Right ventricle myocardium superior (tissue), 1 donor: ENCODE results near the gene KRT14. TPM values are rescaled to one million over a fixed set of nuclear protein-coding genes. Genes with fewer than 3 reads are reported as not detected.
A peak's percentile ranks its signal among the peaks of the same experiment; 100 is the strongest.
"Not testable (repeated sequence)": the region's sequence is repeated elsewhere in the genome, so short reads cannot be mapped to it uniquely, and the experiment has no call there.

Experiments used
- ATAC-seq: fragments of 200-7000 bp; cut with Tn5 transposase; one replicate; pipeline ENCODE4 v1.9.1; 2020; ENCODE audit warnings: mild to moderate bottlenecking; ENCODE audit not compliant: poor library complexity
- DNase-seq: peaks from one replicate; pipeline ENCODE4 v3.0.0-alpha.2; 2020
- intact Hi-C: fragments of 100-400 bp; cut with DNase I; formaldehyde crosslinking; loops from one replicate; pipeline ENCODE4 v1.11.2; 2022
- total RNA-seq: library from RNA; stranded (reverse); fragmentation: NEBNext Ultra II Directional; extraction: Animal tissue kit (Norgen Biotek cat#: 25700); gene quantifications from one replicate; pipeline ENCODE4 v1.2.1, GENCODE V29; 2021
- donor health status: DM: no; HTN: yes; CAD: no; lungs with severe emphysema.

KRT14 gene
- total RNA-seq, 1 donor from 2014 or later, result not detected

GRCh38 chr17:41556931-41557330 lies 29.8 kb downstream of the KRT14 start:
- DNase-seq, result no peak
- intact Hi-C loops, result no loop called here
- no peak for ATAC-seq

- ATAC-seq, result no peak
- intact Hi-C loops, result no loop called here
- no peak for DNase-seq
These were observed 30.4 kb downstream of the KRT14 start for GRCh38 chr17:41556306-41556705.

GRCh38 chr17:41555105-41555887 lies 31.4 kb downstream of the KRT14 start:
- DNase-seq, result no peak
- intact Hi-C loops, result no loop called here
- ATAC-seq, result no peak

GRCh38 chr17:41553987-41554680 lies 32.6 kb downstream of the KRT14 start:
- intact Hi-C loops, result no loop called here
- ATAC-seq, result no peak
- no peak for DNase-seq

GRCh38 chr17:41553176-41553575 lies 33.5 kb downstream of the KRT14 start:
- ATAC-seq, result no peak
- no peak for DNase-seq
- intact Hi-C loops, result no loop called here

GRCh38 chr17:41552455-41552854 lies 34.2 kb downstream of the KRT14 start:
- DNase-seq, result no peak
- ATAC-seq, result no peak
- intact Hi-C loops, result no loop called here

- intact Hi-C loops, result no loop called here
- no peak for DNase-seq
- no peak for ATAC-seq
These were observed 35.3 kb downstream of the KRT14 start for GRCh38 chr17:41551365-41551764.

GRCh38 chr17:41549596-41550039 lies 37.1 kb downstream of the KRT14 start:
- DNase-seq (no peak), ATAC-seq (no peak)
- intact Hi-C loops, result loop anchor here (2.0 to 10.0 kb wide), 3 partner anchors 99 to 745 kb away; no protein-coding TSS in a partner anchor

GRCh38 chr17:41548844-41549595 lies 37.7 kb downstream of the KRT14 start:
- intact Hi-C loops, result loop anchor here (2.0 to 10.0 kb wide), 3 partner anchors 100 to 744 kb away; no protein-coding TSS in a partner anchor
- ATAC-seq (peak; percentile 93), DNase-seq (peak; percentile 89)

GRCh38 chr17:41547921-41548843 lies 38.5 kb downstream of the KRT14 start:
- intact Hi-C loops, result loop anchor here (2.0 to 10.0 kb wide), 3 partner anchors 101 to 743 kb away; no protein-coding TSS in a partner anchor
- peak; percentile 56 for DNase-seq
- peak; percentile 38 for ATAC-seq

GRCh38 chr17:41547378-41547841 lies 39.3 kb downstream of the KRT14 start:
- DNase-seq (no peak), ATAC-seq (no peak)
- intact Hi-C loops, result loop anchor here (10.0 kb wide), 2 partner anchors 643 to 743 kb away; no protein-coding TSS in a partner anchor

- no peak for DNase-seq
- ATAC-seq, result no peak
- intact Hi-C loops, result loop anchor here (10.0 kb wide), 2 partner anchors 642 to 742 kb away; no protein-coding TSS in a partner anchor
These were observed 39.9 kb downstream of the KRT14 start for GRCh38 chr17:41546819-41547218.

GRCh38 chr17:41545829-41546410 lies 40.8 kb downstream of the KRT14 start:
- ATAC-seq (no peak), DNase-seq (no peak)
- intact Hi-C loops, result loop anchor here (10.0 kb wide), 2 partner anchors 641 to 741 kb away; no protein-coding TSS in a partner anchor

- intact Hi-C loops, result loop anchor here (10.0 kb wide), 2 partner anchors 640 to 740 kb away; no protein-coding TSS in a partner anchor
- no peak for ATAC-seq
- no peak for DNase-seq
These were observed 41.8 kb downstream of the KRT14 start for GRCh38 chr17:41544935-41545334.

- no peak for ATAC-seq
- intact Hi-C loops, result loop anchor here (10.0 kb wide), 2 partner anchors 640 to 740 kb away; no protein-coding TSS in a partner anchor
These were observed 42.2 kb downstream of the KRT14 start for GRCh38 chr17:41544491-41544892.

GRCh38 chr17:41542786-41543185 lies 43.9 kb downstream of the KRT14 start:
- intact Hi-C loops, result loop anchor here (10.0 kb wide), 2 partner anchors 638 to 738 kb away; no protein-coding TSS in a partner anchor
- DNase-seq, ATAC-seq: not testable (repeated sequence)

More at GRCh38 chr17:41544491-41544892, 42.2 kb downstream of the KRT14 start:
- no peak for DNase-seq

GRCh38 chr17:41542357-41542756 lies 44.3 kb downstream of the KRT14 start:
- DNase-seq (no peak), ATAC-seq (no peak)
- intact Hi-C loops, result loop anchor here (10.0 kb wide), 2 partner anchors 638 to 738 kb away; no protein-coding TSS in a partner anchor
